Caki2 (cell line): ENCODE measurements around the gene CARD9. TPM values are rescaled to one million over a fixed set of nuclear protein-coding genes. Genes with fewer than 3 reads are reported as not detected.
"Not testable (repeated sequence)": the region's sequence is repeated elsewhere in the genome, so short reads cannot be mapped to it uniquely, and the experiment has no call there.

Experiments used
- DNase-seq: peaks from one replicate; pipeline ENCODE4 v3.0.0-alpha.2; 2015; ENCODE audit warnings: low read depth
- in situ Hi-C: cut with HindIII; loops from 2 replicates; pipeline ENCODE4 v1.10.0; 2016; ENCODE audit warnings: low sequenced_read_pairs, low pct_unique_long_range_greater_than_20kb, mixed read lengths
- total RNA-seq: library from RNA; depleted of rRNA; stranded (reverse); fragments of >200 nt; shearing (Covaris generic); gene quantifications from 2 replicates; pipeline ENCODE4 v1.2.3, GENCODE V29; 2014; ENCODE audit warnings: low replicate concordance

CARD9 gene
- total RNA-seq, 1 experiment from 2014 or later = 2.7 TPM

DNA sequence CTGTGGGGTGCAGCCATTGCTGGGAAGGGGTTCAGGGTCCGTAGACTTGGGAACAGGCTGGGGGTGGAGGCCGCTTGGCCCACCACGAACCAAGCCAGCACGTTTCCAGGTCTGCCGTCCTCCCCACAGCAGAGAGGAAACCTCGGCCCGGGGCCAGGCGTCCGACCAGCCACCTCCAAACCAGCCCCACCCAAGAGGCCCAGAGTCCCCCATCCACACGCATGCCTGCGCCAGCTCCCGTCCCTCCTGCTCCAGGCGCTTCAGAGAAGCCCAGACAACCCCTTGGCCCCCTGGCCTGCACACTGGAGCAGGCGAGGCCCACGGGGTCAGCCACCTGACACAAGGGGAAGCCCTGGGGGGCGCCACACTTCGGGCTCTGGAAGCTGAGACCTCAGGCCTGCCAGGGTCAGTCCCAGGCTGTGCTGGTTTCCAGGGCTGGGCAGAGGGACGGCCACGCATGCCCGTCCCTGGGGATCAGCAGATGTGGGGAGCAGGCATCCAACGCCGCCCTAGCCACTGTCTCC, 16.2 kb downstream of the CARD9 start:
- in situ Hi-C loops = no loop called here
- DNase-seq = no peak

DNA sequence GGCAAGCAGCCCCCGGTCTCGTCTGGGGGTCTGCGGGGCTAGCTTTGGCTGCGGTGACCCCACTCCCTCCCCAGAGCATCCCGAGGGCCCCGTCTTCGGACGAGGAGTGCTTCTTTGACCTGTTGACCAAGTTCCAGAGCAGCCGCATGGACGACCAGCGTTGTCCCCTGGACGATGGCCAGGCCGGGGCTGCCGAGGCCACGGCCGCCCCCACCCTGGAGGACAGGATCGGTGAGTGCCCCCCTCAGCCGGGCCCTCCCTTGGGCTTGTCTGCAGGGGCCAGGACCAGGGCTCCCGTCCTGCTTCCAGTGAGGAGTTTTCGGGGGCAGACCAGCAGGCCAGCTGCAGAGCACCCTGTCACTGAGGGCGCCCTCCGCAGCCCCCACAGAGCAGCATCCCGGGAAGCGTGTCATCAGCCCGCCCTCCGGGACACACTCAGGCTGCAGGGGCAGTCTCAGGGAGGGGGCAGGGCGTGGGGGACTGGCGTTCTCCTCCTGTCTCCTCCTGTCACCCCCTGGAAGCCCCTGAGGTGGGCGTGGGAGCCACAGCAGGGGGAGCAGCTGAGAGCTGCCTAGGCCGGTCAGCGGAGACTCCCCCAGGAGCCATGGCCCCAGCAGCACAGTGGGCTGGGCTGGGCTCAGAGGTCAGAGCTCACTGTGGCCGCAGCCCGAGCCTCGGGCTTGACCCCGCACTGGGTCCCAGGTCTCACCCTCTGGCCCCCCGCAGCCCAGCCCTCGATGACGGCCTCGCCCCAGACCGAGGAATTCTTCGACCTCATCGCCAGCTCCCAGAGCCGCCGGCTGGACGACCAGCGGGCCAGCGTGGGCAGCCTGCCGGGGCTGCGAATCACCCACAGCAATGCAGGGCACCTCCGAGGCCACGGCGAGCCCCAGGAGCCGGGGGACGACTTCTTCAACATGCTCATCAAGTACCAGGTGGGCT, 17.6 kb downstream of the CARD9 start:
- DNase-seq = no peak
- in situ Hi-C loops = no loop called here

GRCh38 chr9:136354592-136355085, 18.8 kb downstream of the CARD9 start:
- in situ Hi-C loops = no loop called here
- peak; percentile 10 for DNase-seq

GRCh38 chr9:136353757-136354488, 19.5 kb downstream of the CARD9 start:
- in situ Hi-C loops = no loop called here
- no peak for DNase-seq

GRCh38 chr9:136353088-136353487, 20.4 kb downstream of the CARD9 start:
- no peak for DNase-seq
- in situ Hi-C loops = no loop called here

DNA sequence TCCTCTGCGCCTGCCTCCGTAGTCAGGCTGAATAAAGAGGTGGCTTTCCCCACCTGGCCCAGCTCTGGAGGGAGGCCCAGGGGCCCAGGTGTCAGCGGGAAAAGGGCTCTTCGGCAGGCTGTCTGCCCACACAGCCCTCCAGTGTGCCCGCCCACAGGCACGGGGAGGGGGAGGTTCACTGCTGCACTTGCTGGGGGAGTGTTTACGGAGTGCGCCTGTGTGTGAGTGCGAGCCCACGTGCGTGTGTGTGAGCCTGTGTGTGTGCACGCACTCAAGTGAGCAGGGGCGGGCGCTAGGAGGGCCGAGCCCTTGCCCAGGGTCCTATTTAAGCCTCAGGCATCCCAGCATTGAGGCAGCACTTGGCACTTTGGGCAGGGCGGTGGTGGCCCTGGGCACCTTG, 20.8 kb downstream of the CARD9 start:
- in situ Hi-C loops = no loop called here
- no peak for DNase-seq

DNA sequence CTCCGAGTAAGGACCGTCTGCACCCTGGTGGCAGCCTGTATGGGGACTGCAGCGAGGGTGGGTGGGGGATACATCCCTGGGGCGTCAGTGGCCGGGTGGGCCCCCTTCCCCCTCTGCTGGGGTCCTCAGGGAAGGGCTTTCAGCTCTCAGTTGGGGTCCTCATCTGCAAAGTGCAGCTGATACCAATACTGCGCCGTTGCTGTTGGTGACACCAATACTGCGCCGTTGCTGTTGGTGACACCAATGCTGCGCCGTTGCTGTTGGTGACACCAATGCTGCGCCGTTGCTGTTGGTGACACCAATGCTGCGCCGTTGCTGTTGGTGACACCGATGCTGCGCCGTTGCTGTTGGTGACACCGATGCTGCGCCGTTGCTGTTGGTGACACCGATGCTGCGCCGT, 21.6 kb downstream of the CARD9 start:
- in situ Hi-C loops, DNase-seq: not testable (repeated sequence)

DNA sequence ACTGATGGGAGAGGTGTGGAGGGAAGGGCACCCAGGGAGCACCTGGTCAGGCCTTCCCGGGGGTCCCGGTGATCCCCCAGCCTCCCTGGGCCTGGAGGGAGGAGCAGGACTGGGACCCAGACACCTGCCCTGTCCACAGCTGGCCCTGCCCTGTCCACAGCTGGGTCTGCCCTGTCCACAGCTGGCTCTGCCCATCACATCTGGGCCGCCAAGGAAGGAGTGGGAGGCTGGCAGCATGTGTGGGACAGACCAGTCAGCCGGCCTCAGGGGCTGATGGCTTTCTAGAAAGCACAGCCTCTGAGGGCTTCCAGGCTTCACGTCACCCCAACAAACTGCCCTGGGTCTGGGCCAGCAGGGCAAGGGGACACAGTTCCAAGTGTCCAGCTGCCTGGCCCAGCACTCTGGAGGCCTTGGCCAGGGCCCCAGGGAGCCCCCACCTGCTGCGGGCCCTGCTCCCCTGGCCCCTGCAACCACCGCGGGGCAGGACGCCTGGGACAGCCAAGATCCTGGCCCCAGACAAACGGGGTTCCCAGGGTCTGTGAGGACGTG, 22.1 kb downstream of the CARD9 start:
- no peak for DNase-seq
- in situ Hi-C loops = no loop called here

DNA sequence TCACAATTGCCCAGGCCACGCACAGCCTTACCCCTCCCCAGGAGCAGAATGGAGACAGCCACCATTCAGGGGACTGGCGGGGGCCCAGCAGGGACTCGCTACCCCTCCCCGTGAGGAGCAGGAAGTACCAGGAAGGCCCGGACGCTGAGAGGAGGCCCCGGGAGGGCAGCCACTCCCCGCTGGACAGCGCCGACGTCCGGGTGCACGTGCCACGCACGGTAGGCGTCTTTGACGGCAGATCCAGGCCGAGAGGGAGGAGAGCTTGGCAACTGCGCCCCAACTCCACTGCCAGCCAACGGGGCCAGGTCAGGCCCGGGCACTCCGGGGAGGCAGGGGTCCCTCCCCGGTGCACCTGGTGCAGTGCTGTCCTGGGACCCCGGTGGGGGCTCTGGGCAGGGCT, 23.9 kb downstream of the CARD9 start:
- DNase-seq = no peak
- in situ Hi-C loops = no loop called here

DNA sequence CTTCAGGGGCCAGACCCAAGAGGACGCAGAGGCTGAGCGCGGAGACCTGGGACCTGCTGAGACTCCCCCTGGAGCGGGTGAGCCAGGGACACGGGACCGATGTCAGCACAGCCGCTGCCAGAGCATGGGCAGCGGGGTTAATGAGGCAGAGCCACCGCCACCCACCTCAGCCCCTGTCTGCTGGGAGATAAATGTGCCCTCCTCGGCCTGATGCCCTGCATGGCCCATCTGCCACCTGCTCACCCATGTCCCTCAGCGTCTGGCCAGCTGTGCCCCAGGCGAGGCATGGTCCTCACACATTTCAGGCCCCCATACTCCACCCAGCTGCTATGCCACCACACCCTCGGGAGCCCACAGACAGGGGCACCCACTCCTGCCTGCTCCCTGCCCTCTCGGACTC, 24.8 kb downstream of the CARD9 start:
- no peak for DNase-seq
- in situ Hi-C loops = no loop called here

DNA sequence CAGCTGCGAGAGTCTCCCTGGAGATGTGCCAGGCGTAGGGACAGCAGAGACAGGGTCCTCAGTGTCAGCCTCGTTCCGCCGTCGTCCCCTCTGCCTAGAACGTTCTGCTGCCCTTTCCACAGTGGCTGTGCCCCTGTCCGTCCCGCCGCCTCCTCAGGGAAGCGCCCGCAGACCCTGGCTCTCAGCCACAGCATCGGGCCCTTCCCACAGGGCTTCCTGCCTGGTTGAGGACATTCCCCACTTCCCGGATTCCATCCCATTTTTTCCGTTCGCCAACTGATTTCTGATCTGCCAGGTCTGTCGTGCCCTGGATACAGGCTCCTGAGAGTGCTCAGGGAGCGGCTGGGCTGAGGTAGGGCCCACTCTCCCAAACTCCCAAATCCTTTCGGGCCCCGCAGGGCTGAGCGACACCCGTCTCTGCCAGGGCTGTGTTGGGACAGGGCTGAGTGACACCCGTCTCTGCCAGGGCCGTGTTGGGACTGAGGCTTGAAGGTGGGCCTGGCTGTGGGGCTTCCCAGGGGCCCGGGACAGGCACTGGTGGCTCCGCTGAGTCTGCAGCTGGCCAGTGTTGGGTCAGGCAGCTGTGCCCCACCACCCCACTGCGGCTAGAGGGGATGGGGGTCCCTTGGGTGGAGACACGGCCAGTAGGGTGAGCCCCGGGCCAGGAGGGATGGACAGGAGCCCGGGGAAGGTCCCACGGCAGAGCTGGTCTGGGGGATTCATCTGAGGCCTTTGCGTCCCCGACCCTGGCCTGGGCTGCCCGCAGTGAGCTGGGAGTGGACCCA, 25.8 kb downstream of the CARD9 start:
- in situ Hi-C loops = no loop called here
- DNase-seq = no peak

DNA sequence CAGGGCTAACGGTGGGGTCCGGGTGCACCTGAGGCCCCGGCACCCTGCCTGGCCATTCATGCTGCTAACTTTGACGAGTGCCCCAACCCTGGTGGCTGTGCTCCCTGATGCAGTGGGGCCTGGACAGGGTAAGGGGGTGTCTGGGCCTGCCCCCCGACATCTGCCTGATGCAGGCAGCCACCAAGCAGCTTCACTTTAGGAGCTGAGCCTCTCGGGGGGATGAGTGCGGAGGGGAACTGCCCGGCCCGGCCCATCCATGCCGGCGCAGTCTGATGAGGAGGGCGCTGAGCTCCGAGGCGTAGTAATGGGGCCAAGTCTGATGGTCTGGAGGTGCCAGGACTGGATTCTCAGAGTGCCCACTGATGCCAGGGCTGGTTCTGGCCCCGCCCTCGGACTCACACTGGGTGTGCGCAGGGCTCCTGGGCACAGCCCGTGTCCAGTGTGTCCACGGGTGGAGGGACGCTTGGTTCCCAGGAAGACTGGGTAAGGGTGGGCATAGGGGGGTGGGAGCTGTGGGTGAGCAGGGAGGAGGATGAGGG, 26.5 kb downstream of the CARD9 start:
- in situ Hi-C loops = no loop called here
- no peak for DNase-seq

DNA sequence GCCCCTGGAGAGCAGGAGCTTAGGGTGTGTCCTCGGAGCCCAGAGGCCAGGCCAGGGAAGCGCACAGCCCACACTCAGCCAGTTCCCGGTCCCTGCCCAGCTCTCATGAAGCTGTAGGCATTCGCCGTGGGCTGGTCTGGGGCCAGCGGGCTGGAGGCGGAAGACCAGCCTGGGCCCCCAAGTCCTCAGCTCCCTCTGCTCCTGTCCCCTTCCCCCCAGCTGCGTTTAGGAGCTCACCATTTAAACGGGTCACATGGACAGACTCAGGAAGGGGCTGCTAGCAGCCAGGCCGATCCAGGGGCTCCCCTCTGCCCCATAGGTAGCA, 27.4 kb downstream of the CARD9 start:
- in situ Hi-C loops = no loop called here
- DNase-seq = no peak

DNA sequence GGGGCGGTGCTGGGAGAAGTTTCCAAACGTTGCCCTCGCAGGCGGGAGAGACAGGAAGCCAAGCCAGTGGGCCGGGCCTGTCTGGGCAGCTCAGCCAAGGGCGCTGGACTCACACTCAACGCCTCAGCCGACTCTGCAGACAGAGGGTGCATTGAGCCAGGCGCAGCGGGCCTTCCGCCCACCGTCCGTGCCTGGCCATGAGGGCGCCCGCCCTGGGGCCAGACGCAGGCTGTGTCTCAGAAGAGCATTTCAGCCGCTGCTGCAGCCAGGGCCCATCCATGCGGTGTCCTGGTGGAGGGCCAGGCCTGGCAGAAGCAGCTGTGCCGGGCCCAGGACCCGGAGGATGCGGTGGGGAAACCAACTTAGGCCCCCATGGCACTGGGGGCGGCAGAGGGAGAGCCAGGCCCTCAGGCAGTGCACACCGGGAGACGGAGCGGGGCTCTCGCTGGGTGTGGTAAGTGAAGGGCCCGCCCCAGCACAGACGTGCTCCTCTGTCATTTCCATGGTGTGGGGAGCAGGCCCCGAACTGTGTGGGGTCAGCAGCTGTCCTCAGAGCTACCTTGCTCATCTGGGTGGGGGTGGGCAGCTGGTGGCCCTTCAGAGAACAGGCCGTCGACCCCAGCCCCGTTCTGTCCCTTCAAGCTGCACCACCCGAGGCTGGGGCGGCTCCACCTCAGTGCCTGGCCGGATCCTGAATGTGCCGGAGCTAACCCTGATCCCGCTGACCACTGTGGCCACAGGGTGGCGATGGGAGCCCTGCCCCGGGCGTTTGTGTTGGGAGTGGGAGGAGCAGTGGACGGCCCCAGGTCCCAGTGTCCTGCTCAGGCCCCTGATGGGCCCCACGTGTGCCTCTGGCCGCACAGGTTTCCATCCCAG, 27.9 kb downstream of the CARD9 start:
- DNase-seq = peak; percentile 25
- in situ Hi-C loops = no loop called here

GRCh38 chr9:136344544-136345280, 28.8 kb downstream of the CARD9 start:
- no peak for DNase-seq
- in situ Hi-C loops = no loop called here

- in situ Hi-C loops = no loop called here
- DNase-seq = no peak
Observed at GRCh38 chr9:136343884-136344269, 29.6 kb downstream of the CARD9 start.
